ENCODE measurements around the gene RHAG. TPM values are rescaled to one million over a fixed set of nuclear protein-coding genes. Genes with fewer than 3 reads are reported as not detected.

The RHAG gene
- total RNA-seq (2021; ENCODE audit: unreplicated experiment) (0.57 TPM), Bru-seq, nascent RNA (percentile 17 among the genes with signal in this experiment), BruChase-seq, experiment 1, labeled RNA remaining after a 6-hour chase (percentile 12 among the genes with signal in this experiment), BruChase-seq, experiment 2, labeled RNA remaining after a 2-hour chase (percentile 13 among the genes with signal in this experiment)
- polyA plus RNA-seq (2012) = not detected in 2 replicates
- long read RNA-seq, partial matches to known transcripts = 0 of 1 reads
- long read RNA-seq, other reads (novel, unspliced or antisense) = 1 of 1 reads

- H3K4me2 ChIP-seq (ENCODE audit: low read length) = no peak within 1 kb of the TSS
- ATAC-seq = no peak
- H3K4me1 ChIP-seq (ENCODE audit: control insufficient read depth in 1 of 2, insufficient read depth in 2 of 2, low read length in 2 of 2) = no peaks in the 10 kb centered on the region
- BruUV-seq (replicated peaks) = no TSS peak
- ChIA-PET RAD21 (ENCODE audit: low non-redundant PET in 1 of 2, low total read pairs in 2 of 2, uncharacterized antibody in 2 of 2, unreplicated experiment in 2 of 2) (no interaction called here), CTCF (no interaction called here), POLR2A (no interaction called here)
- no peak within 1 kb of the TSS for H3K4me3 ChIP-seq (replicated peaks in 1 of 2; ENCODE audit: low read depth in 1 of 2, low read length in 2 of 2)
- no peaks in the 10 kb centered on the region for H3K79me2 ChIP-seq (ENCODE audit: insufficient read depth, low read length)
- H3K9me2 ChIP-seq (ENCODE audit: insufficient read depth) = no peaks in the 10 kb centered on the region
- H2AFZ ChIP-seq (ENCODE audit: low read depth, low read length, poor library complexity, severe bottlenecking) = no peak within 1 kb of the TSS
- H3K36me3 ChIP-seq (ENCODE audit: control insufficient read depth in 1 of 2, insufficient read depth in 2 of 2, low read length in 2 of 2) = no peaks in the 10 kb centered on the region
- TF ChIP-seq RAD21 (IDR thresholded peaks at IDR 0.05; ENCODE audit: low read depth) = no peak
- no peak for TF ChIP-seq SRF (IDR thresholded peaks at IDR 0.05; ENCODE audit: low read depth)
- no peak for TF ChIP-seq ATF3 (IDR thresholded peaks at IDR 0.05)
- TF ChIP-seq EZH2phosphoT487 (IDR thresholded peaks at IDR 0.05; ENCODE audit: borderline replicate concordance) = no peak
- no peak for TF ChIP-seq POLR2AphosphoS5 (IDR thresholded peaks at IDR 0.05; ENCODE audit: low read depth, low read length)
- TF ChIP-seq YY1 (IDR thresholded peaks at IDR 0.05; ENCODE audit: extremely low read depth, insufficient replicate concordance, low read depth, low read length) = no peak
- no peak for TF ChIP-seq FOSL1 (IDR thresholded peaks at IDR 0.05; ENCODE audit: low read depth)
- TF ChIP-seq JUND (IDR thresholded peaks at IDR 0.05) = no peak
- no peaks in the 10 kb centered on the region for H4K20me1 ChIP-seq (ENCODE audit: insufficient read depth)
- no peak for DNase-seq (ENCODE audit: low read depth, low spot score)
- H3K9ac ChIP-seq (ENCODE audit: low read length) = no peak within 1 kb of the TSS
- no peaks in the 10 kb centered on the region for H3K27me3 ChIP-seq (ENCODE audit: insufficient read depth, low read length)
- intact Hi-C loops (cut with micrococcal nuclease) = no loop called here
- H3K27ac ChIP-seq (ENCODE audit: low read depth, low read length) = no peak within 1 kb of the TSS
- H3K9me3 ChIP-seq (ENCODE audit: control insufficient read depth in 1 of 2, insufficient read depth in 1 of 2, low read depth in 1 of 2, low read length in 2 of 2) = no peaks in the 10 kb centered on the region
These were observed at the start of gene RHAG for GRCh38 chr6:49636713-49637349. Gene RHAG, minus strand, starts transcription at chr6:49636839. Its CDS starts 27 bp downstream, at chr6:49636812.

- RAD21 ChIA-PET (ENCODE audit: low non-redundant PET in 1 of 2, low total read pairs in 2 of 2, uncharacterized antibody in 2 of 2, unreplicated experiment in 2 of 2) = no interaction called here
- no peak overlapping the region for H3K27ac ChIP-seq (ENCODE audit: low read depth, low read length)
- H2AFZ ChIP-seq (ENCODE audit: low read depth, low read length, poor library complexity, severe bottlenecking) = no peak overlapping the region
- CTCF ChIA-PET = interaction anchor here (0.9 kb wide), 1 partner anchor 54 kb away, joined by 3 read pairs; no protein-coding TSS in a partner anchor
- no peaks in the 10 kb centered on the region for H3K4me1 ChIP-seq (ENCODE audit: control insufficient read depth in 1 of 2, insufficient read depth in 2 of 2, low read length in 2 of 2)
- BruUV-seq (replicated peaks) = no TSS peak
- POLR2A ChIA-PET = no interaction called here
- H3K4me3 ChIP-seq (replicated peaks in 1 of 2; ENCODE audit: low read depth in 1 of 2, low read length in 2 of 2) = no peak overlapping the region
- ATAC-seq = no peak
- H3K9ac ChIP-seq (ENCODE audit: low read length) = no peak overlapping the region
- no peak for DNase-seq (ENCODE audit: low read depth, low spot score)
- no peaks in the 10 kb centered on the region for H3K79me2 ChIP-seq (ENCODE audit: insufficient read depth, low read length)
- no peaks in the 10 kb centered on the region for H4K20me1 ChIP-seq (ENCODE audit: insufficient read depth)
- H3K27me3 ChIP-seq (ENCODE audit: insufficient read depth, low read length) = no peaks in the 10 kb centered on the region
- intact Hi-C loops (cut with micrococcal nuclease) = no loop called here
- no peaks in the 10 kb centered on the region for H3K9me3 ChIP-seq (ENCODE audit: control insufficient read depth in 1 of 2, insufficient read depth in 1 of 2, low read depth in 1 of 2, low read length in 2 of 2)
- no peaks in the 10 kb centered on the region for H3K36me3 ChIP-seq (ENCODE audit: control insufficient read depth in 1 of 2, insufficient read depth in 2 of 2, low read length in 2 of 2)
- H3K4me2 ChIP-seq (ENCODE audit: low read length) = no peak overlapping the region
- no peaks in the 10 kb centered on the region for H3K9me2 ChIP-seq (ENCODE audit: insufficient read depth)
- TF ChIP-seq CTCF (IDR thresholded peaks at IDR 0.05 in 2 of 3, conservative IDR thresholded peaks at IDR 0.05 in 1 of 3; ENCODE audit: borderline replicate concordance in 1 of 3, insufficient read depth in 1 of 3, low read depth in 2 of 3, low read length in 2 of 3) = no peak
- TF ChIP-seq ELF1 (IDR thresholded peaks at IDR 0.05; ENCODE audit: borderline replicate concordance, low read depth) = no peak
- TF ChIP-seq ZBTB33 (IDR thresholded peaks at IDR 0.05; ENCODE audit: extremely low read depth, insufficient replicate concordance, low read length) = no peak
- TF ChIP-seq SRF (IDR thresholded peaks at IDR 0.05; ENCODE audit: low read depth) = no peak
- TF ChIP-seq EGR1 (IDR thresholded peaks at IDR 0.05; ENCODE audit: low read depth) = no peak
- TF ChIP-seq CEBPB (IDR thresholded peaks at IDR 0.05; ENCODE audit: low read depth) = no peak
- TF ChIP-seq ATF3 (IDR thresholded peaks at IDR 0.05) = no peak
These were observed 40.1 kb upstream of the RHAG start for GRCh38 chr6:49676671-49677281.
